NCI-H524 treated with DMSO at 0.1 percent for 48 hours (cell line): ENCODE data around the gene SPTBN1.

ENCODE experiments used
- DNase-seq: peaks from one replicate; lab custom pipeline; 2025; lab: John Stamatoyannopoulos, UW

The SPTBN1 gene

GRCh38 chr2:54632733-54633692, 176.9 kb downstream of the SPTBN1 start:
- DNase-seq = no peak

GRCh38 chr2:54634021-54634420, 177.9 kb downstream of the SPTBN1 start:
- DNase-seq = no peak

- DNase-seq = no peak
Measured at GRCh38 chr2:54634564-54635511, 178.7 kb downstream of the SPTBN1 start.

GRCh38 chr2:54635554-54636152, 179.5 kb downstream of the SPTBN1 start:
- no peak for DNase-seq

GRCh38 chr2:54636415-54637139, 180.4 kb downstream of the SPTBN1 start:
- DNase-seq = no peak

- no peak for DNase-seq
Measured at GRCh38 chr2:54638103-54638502, 182.0 kb downstream of the SPTBN1 start.

- DNase-seq = no peak
Measured at GRCh38 chr2:54638774-54639187, 182.7 kb downstream of the SPTBN1 start.

- DNase-seq = no peak
Measured at GRCh38 chr2:54639609-54640008, 183.5 kb downstream of the SPTBN1 start.

- DNase-seq = no peak
Measured at GRCh38 chr2:54640834-54641540, 184.9 kb downstream of the SPTBN1 start.

- no peak for DNase-seq
Measured at GRCh38 chr2:54641988-54642387, 185.9 kb downstream of the SPTBN1 start.

GRCh38 chr2:54642677-54643430, 186.7 kb downstream of the SPTBN1 start:
- DNase-seq = no peak

GRCh38 chr2:54644236-54644635, 188.1 kb downstream of the SPTBN1 start:
- DNase-seq = no peak

- DNase-seq = no peak
Measured at GRCh38 chr2:54646170-54646927, 190.2 kb downstream of the SPTBN1 start.

- DNase-seq = no peak
Measured at GRCh38 chr2:54648256-54648655, 192.1 kb downstream of the SPTBN1 start.

- DNase-seq = no peak
Measured at GRCh38 chr2:54649191-54649590, 193.1 kb downstream of the SPTBN1 start.

GRCh38 chr2:54649633-54650032, 193.5 kb downstream of the SPTBN1 start:
- no peak for DNase-seq

- no peak for DNase-seq
Measured at GRCh38 chr2:54650612-54651011, 194.5 kb downstream of the SPTBN1 start.

- no peak for DNase-seq
Measured at GRCh38 chr2:54651291-54651690, 195.2 kb downstream of the SPTBN1 start.

- no peak for DNase-seq
Measured at GRCh38 chr2:54652540-54652939, 196.4 kb downstream of the SPTBN1 start.
